HepG2 (cell line): ENCODE measurements around the gene SPACDR. TPM values are rescaled to one million over a fixed set of nuclear protein-coding genes. Genes with fewer than 3 reads are reported as not detected.

ENCODE experiments used
- ARID2 ChIP-seq: sonication (generic); formaldehyde crosslinking; IDR thresholded peaks from 2 replicates; pipeline ENCODE4 v1.8.1; 2022; ENCODE audit warnings: mild to moderate bottlenecking, missing genetic modification reagents, borderline replicate concordance
- ELK4 ChIP-seq: sonication (generic); formaldehyde crosslinking; IDR thresholded peaks from 2 replicates; pipeline ENCODE4 v1.9.0; 2021; ENCODE audit warnings: missing genetic modification reagents, borderline replicate concordance
- GLMP ChIP-seq: sonication (generic); formaldehyde crosslinking; IDR thresholded peaks from 2 replicates; pipeline ENCODE4 v1.9.0; 2021; ENCODE audit warnings: missing genetic modification reagents, mild to moderate bottlenecking, borderline replicate concordance
- HNF4G ChIP-seq, 2 experiments: sonication (generic) in 1 of 2; formaldehyde crosslinking in 1 of 2; IDR thresholded peaks; 2 replicates each; pipeline versions ENCODE4 v1.4.0 to v1.6.1; 2011 to 2020; ENCODE audit warnings: borderline replicate concordance in 2 of 2, low read depth in 2 of 2, mild to moderate bottlenecking in 2 of 2, low read length in 1 of 2, missing genetic modification reagents in 1 of 2, moderate library complexity in 1 of 2
- HNRNPH1 ChIP-seq: fragments of 200-400 bp; formaldehyde crosslinking; optimal IDR thresholded peaks from 2 replicates; pipeline ENCODE3; 2017; ENCODE audit warnings: mild to moderate bottlenecking, low read depth, low read length
- ISX ChIP-seq: sonication (generic); formaldehyde crosslinking; conservative IDR thresholded peaks from 2 replicates; pipeline ENCODE4 v1.5.0; 2020; ENCODE audit warnings: missing genetic modification reagents
- KDM3A ChIP-seq: IDR thresholded peaks from 2 replicates; pipeline ENCODE4 v1.6.1; 2018; ENCODE audit warnings: low read depth, missing compliant biosample characterization
- MIER3 ChIP-seq: IDR thresholded peaks from 2 replicates; pipeline ENCODE4 v1.6.1; 2016; ENCODE audit warnings: missing compliant biosample characterization, borderline replicate concordance
- NR2F6 ChIP-seq, 2 experiments: IDR thresholded peaks; 2 replicates each; pipeline ENCODE4 v1.6.1; 2016; ENCODE audit warnings: antibody characterized with exemption in 1 of 2, mild to moderate bottlenecking in 1 of 2
- NRL ChIP-seq: sonication (generic); formaldehyde crosslinking; IDR thresholded peaks from 2 replicates; pipeline ENCODE4 v1.5.0; 2020; ENCODE audit warnings: missing genetic modification reagents, mild to moderate bottlenecking, moderate library complexity, borderline replicate concordance
- SMYD3 ChIP-seq: sonication (generic); formaldehyde crosslinking; IDR thresholded peaks from 2 replicates; pipeline ENCODE4 v1.8.1; 2023; ENCODE audit warnings: mild to moderate bottlenecking, missing genetic modification reagents
- SOX13 ChIP-seq, 3 experiments: fragments of 450-650 bp in 1 of 3; sonication (generic) in 1 of 3; formaldehyde crosslinking in 1 of 3; IDR thresholded peaks in 2 of 3; conservative IDR thresholded peaks in 1 of 3; 2 replicates each; pipeline versions ENCODE4 v1.5.0 to v1.6.1; 2016 to 2020; ENCODE audit warnings: antibody characterized with exemption in 1 of 3, mild to moderate bottlenecking in 1 of 3, missing compliant biosample characterization in 1 of 3, missing genetic modification reagents in 1 of 3, moderate library complexity in 1 of 3
- TBL1XR1 ChIP-seq: fragments of 150-350 bp; IDR thresholded peaks from 2 replicates; pipeline ENCODE4 v1.6.1; 2014; ENCODE audit warnings: borderline replicate concordance, low read length; ENCODE audit not compliant: partially characterized antibody
- THAP11 ChIP-seq: IDR thresholded peaks from 2 replicates; pipeline ENCODE4 v1.6.1; 2016; ENCODE audit warnings: missing biosample characterization, missing genetic modification reagents
- TP53 ChIP-seq: sonication (generic); formaldehyde crosslinking; conservative IDR thresholded peaks from 2 replicates; pipeline ENCODE4 v1.4.0; 2020; ENCODE audit warnings: missing genetic modification reagents
- ZFP37 ChIP-seq: sonication (generic); formaldehyde crosslinking; IDR thresholded peaks from 2 replicates; pipeline ENCODE4 v1.4.0; 2020; ENCODE audit warnings: missing genetic modification reagents, borderline replicate concordance
- ZNF564 ChIP-seq: sonication (generic); formaldehyde crosslinking; IDR thresholded peaks from 2 replicates; pipeline ENCODE4 v1.8.1; 2023; ENCODE audit warnings: mild to moderate bottlenecking, missing genetic modification reagents
- ZNF616 ChIP-seq: sonication (generic); formaldehyde crosslinking; IDR thresholded peaks from 2 replicates; pipeline ENCODE4 v1.5.0; 2020; ENCODE audit warnings: low read depth, mild to moderate bottlenecking, missing genetic modification reagents
- polyA plus RNA-seq, 8 experiments: library from polyadenylated mRNA; depleted of rRNA in 3 of 8; stranded (reverse) in 7 of 8; unstranded in 1 of 8; fragments of >200 nt; fragmentation: Illumina TruSeq in 4 of 8; extraction: Trizol in 4 of 8; gene quantifications; 2 replicates each; pipeline versions ENCODE4 v1.2.1 to v1.2.3, GENCODE V29; 2011 to 2016; ENCODE audit warnings: low read depth in 4 of 8, missing spikeins in 1 of 8, mixed read lengths in 1 of 8; ENCODE audit not compliant: insufficient read depth in 1 of 8
- total RNA-seq, 5 experiments: library from RNA; depleted of rRNA; stranded (reverse); fragments of >200 nt; fragmentation: Illumina TruSeq; extraction: Trizol; gene quantifications; 2 replicates each; pipeline ENCODE4 v1.2.3, GENCODE V29; 2016; ENCODE audit warnings: low read depth in 1 of 5

Gene SPACDR
- total and polyA plus RNA-seq, 2 of the 13 experiments (the other 11 are each of a cell fraction or from before 2014, with no cell fraction given) = 0.41 TPM; not detected in 1

- TF ChIP-seq SOX13 (IDR thresholded peaks at IDR 0.05) (no peak), SOX13 (CRISPR knock-in tag; conservative IDR thresholded peaks at IDR 0.05 in 1 of 2, IDR thresholded peaks at IDR 0.05 in 1 of 2) (peak in 1 of 2 experiments; percentile 9; a peak in 1 of 4 replicates), ZNF564 (CRISPR knock-in tag) (no peak), ZNF616 (CRISPR knock-in tag) (no peak), TBL1XR1 (no peak), THAP11 (CRISPR knock-in tag) (peak; percentile 50; the same call in 1 of the 2 replicates), KDM3A (CRISPR knock-in tag) (no peak), ZFP37 (CRISPR knock-in tag) (no peak), NRL (CRISPR knock-in tag) (no peak), GLMP (CRISPR knock-in tag) (no peak), HNRNPH1 (no peak), HNF4G (IDR thresholded peaks at IDR 0.05; ENCODE audit: borderline replicate concordance, low read depth, low read length) (no peak), HNF4G (CRISPR knock-in tag; IDR thresholded peaks at IDR 0.05; ENCODE audit: borderline replicate concordance, low read depth) (0 out of 2 replicates have a peak, but pooled peaks have one; percentile 25), MIER3 (CRISPR knock-in tag) (0 out of 2 replicates have a peak, but pooled peaks have one; percentile 43), ARID2 (no peak), NR2F6 (IDR thresholded peaks at IDR 0.05) (no peak), NR2F6 (CRISPR knock-in tag; IDR thresholded peaks at IDR 0.05) (0 out of 2 replicates have a peak, but pooled peaks have one; percentile 27), SMYD3 (CRISPR knock-in tag) (no peak), ISX (CRISPR knock-in tag) (no peak), TP53 (CRISPR knock-in tag) (no peak), ELK4 (no peak)
Observed at GRCh38 chr7:100465702-100466311, 1.7 kb upstream of the SPACDR start (continued).
